ENCODE measurements around the gene AMFR. TPM values are rescaled to one million over a fixed set of nuclear protein-coding genes. Genes with fewer than 3 reads are reported as not detected.

AMFR gene
- total and polyA plus RNA-seq, 2 of the 13 experiments (the other 11 are each of a cell fraction or from before 2014, with no cell fraction given) = 52.9 to 108 TPM

DNA sequence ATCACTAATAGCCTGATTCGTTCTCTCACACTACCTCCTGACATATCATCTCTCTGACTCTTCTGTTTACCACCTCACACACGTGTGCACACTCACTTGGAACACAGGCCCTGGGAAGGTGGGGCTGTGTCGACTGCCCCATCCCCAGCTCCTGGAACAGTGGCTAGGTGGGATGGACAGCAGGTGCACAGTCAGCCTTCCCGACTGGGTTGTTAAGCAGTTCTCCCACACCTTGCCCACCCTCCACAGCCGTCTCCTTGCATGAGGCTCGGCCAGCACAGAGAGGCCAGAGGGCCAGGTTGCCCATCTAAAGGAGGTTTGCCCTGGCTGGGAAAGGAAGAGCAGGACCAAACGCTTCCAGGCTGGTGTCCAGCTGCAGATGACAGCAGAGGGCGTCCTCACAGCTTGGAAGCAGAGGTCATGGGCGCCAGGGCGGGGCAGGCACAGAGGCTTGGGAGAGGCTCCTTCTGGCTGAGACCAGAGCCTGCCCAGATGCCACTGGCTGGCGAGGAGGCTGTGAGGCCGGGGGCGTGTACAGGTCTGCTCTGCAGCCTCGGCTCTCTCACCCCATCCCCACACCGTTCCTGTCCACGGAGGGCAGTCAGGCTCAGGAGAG, 92.8 kb downstream of the AMFR start (continued):
- no peak for TF ChIP-seq MAF1 (CRISPR knock-in tag; IDR thresholded peaks at IDR 0.05; ENCODE audit: borderline replicate concordance)
- TF ChIP-seq ZNF883 (CRISPR knock-in tag; IDR thresholded peaks at IDR 0.05; ENCODE audit: not compliant biosample characterization) = no peak
- TF ChIP-seq AGO1 (IDR thresholded peaks at IDR 0.05; ENCODE audit: low read depth, low read length, poor library complexity, severe bottlenecking) = no peak
- TF ChIP-seq RXRB (CRISPR knock-in tag; IDR thresholded peaks at IDR 0.05; ENCODE audit: borderline replicate concordance) = peak; percentile 60; the same call in 1 of the 2 replicates
- TF ChIP-seq NCOA2 (CRISPR knock-in tag; IDR thresholded peaks at IDR 0.05) = no peak
- TF ChIP-seq ZFP36L2 (CRISPR knock-in tag; IDR thresholded peaks at IDR 0.05) = no peak
- no peak for TF ChIP-seq SOX6 (IDR thresholded peaks at IDR 0.05)
- TF ChIP-seq SOX6 (CRISPR knock-in tag; IDR thresholded peaks at IDR 0.05) = peak; percentile 31; the same call in 1 of the 2 replicates
- no peak for TF ChIP-seq TGIF2 (CRISPR knock-in tag; IDR thresholded peaks at IDR 0.05)
- no peak for TF ChIP-seq SP140L (CRISPR knock-in tag; IDR thresholded peaks at IDR 0.05; ENCODE audit: borderline replicate concordance)
- TF ChIP-seq, protein P1, sequence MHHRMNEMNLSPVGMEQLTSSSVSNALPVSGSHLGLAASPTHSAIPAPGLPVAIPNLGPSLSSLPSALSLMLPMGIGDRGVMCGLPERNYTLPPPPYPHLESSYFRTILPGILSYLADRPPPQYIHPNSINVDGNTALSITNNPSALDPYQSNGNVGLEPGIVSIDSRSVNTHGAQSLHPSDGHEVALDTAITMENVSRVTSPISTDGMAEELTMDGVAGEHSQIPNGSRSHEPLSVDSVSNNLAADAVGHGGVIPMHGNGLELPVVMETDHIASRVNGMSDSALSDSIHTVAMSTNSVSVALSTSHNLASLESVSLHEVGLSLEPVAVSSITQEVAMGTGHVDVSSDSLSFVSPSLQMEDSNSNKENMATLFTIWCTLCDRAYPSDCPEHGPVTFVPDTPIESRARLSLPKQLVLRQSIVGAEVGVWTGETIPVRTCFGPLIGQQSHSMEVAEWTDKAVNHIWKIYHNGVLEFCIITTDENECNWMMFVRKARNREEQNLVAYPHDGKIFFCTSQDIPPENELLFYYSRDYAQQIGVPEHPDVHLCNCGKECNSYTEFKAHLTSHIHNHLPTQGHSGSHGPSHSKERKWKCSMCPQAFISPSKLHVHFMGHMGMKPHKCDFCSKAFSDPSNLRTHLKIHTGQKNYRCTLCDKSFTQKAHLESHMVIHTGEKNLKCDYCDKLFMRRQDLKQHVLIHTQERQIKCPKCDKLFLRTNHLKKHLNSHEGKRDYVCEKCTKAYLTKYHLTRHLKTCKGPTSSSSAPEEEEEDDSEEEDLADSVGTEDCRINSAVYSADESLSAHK (CRISPR knock-in tag; IDR thresholded peaks at IDR 0.05; ENCODE audit: borderline replicate concordance) = no peak
- TF ChIP-seq, protein P2, sequence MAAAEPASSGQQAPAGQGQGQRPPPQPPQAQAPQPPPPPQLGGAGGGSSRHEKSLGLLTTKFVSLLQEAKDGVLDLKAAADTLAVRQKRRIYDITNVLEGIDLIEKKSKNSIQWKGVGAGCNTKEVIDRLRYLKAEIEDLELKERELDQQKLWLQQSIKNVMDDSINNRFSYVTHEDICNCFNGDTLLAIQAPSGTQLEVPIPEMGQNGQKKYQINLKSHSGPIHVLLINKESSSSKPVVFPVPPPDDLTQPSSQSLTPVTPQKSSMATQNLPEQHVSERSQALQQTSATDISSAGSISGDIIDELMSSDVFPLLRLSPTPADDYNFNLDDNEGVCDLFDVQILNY (CRISPR knock-in tag; conservative IDR thresholded peaks at IDR 0.05) = no peak
- no peak for TF ChIP-seq ZNF776 (CRISPR knock-in tag; IDR thresholded peaks at IDR 0.05)
- no peak for TF ChIP-seq ZNF749 (CRISPR knock-in tag; IDR thresholded peaks at IDR 0.05; ENCODE audit: borderline replicate concordance)
- no peak for TF ChIP-seq JDP2 (CRISPR knock-in tag; IDR thresholded peaks at IDR 0.05; ENCODE audit: borderline replicate concordance)
- TF ChIP-seq ZFYVE20 (CRISPR knock-in tag; IDR thresholded peaks at IDR 0.05; ENCODE audit: borderline replicate concordance, low read depth) = no peak
- TF ChIP-seq TAF15 (IDR thresholded peaks at IDR 0.05; ENCODE audit: low read depth, low read length, poor library complexity, severe bottlenecking) = no peak
- no peak for TF ChIP-seq ZNF772 (CRISPR knock-in tag; IDR thresholded peaks at IDR 0.05)
- TF ChIP-seq TEAD2 (CRISPR knock-in tag; IDR thresholded peaks at IDR 0.05) = no peak
- TF ChIP-seq, protein P3, sequence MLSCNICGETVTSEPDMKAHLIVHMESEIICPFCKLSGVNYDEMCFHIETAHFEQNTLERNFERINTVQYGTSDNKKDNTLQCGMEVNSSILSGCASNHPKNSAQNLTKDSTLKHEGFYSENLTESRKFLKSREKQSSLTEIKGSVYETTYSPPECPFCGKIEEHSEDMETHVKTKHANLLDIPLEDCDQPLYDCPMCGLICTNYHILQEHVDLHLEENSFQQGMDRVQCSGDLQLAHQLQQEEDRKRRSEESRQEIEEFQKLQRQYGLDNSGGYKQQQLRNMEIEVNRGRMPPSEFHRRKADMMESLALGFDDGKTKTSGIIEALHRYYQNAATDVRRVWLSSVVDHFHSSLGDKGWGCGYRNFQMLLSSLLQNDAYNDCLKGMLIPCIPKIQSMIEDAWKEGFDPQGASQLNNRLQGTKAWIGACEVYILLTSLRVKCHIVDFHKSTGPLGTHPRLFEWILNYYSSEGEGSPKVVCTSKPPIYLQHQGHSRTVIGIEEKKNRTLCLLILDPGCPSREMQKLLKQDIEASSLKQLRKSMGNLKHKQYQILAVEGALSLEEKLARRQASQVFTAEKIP (CRISPR knock-in tag; IDR thresholded peaks at IDR 0.05; ENCODE audit: borderline replicate concordance) = no peak
- no peak for TF ChIP-seq ZNF569 (CRISPR knock-in tag; IDR thresholded peaks at IDR 0.05; ENCODE audit: borderline replicate concordance)
- no peak for TF ChIP-seq ZNF3 (CRISPR knock-in tag; IDR thresholded peaks at IDR 0.05)
- TF ChIP-seq SAFB2 (CRISPR knock-in tag; IDR thresholded peaks at IDR 0.05; ENCODE audit: borderline replicate concordance, low read depth) = no peak
- 0 out of 2 replicates have a peak, but pooled peaks have one; percentile 25 for TF ChIP-seq ATF7-NPFF (CRISPR knock-in tag; IDR thresholded peaks at IDR 0.05; ENCODE audit: low read depth)
